ENCODE data around the gene VIPR2.

Gene VIPR2

DNA sequence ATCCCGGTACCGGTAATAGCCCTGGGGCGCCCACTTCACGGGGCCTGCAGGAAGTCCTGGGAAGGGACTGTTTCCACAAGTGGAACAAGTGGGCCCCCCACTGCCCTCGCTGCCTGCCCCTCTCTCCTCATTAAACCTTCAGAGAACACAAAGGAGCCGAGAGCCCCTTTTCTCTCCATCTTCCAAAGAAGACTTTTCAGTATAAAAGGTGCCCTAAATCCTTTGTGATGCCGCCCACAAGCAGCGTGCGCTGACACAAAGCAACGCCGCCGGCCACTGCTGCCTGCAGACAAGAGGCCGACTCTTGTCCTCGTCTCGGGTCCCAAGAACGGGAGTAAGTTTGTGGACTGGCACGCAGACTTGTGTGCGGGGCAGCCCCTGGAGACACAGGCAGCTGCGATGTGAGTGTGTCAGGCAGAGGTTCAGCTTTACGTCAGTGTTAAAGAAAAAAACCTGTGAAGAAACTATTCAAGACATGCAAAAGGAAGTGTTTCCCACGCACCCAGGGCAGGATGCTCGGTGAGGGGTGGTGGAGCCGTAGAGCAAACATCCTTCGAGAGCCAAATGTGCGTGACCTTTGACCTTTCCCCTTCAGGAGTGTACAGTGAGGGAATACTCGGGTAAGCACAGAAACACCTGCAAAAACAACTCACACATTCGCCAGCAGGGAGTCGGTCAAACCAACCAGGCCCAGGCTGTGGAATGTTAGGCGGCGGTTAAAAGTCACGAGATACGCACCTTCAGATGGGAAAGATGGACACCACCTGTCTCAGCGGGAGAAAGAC, 118.2 kb downstream of the VIPR2 start:
- DNase-seq (ENCODE audit: low read depth in 2 of 2) = no peak

GRCh38 chr7:159025161-159025779, 119.4 kb downstream of the VIPR2 start:
- DNase-seq (ENCODE audit: low read depth in 2 of 2) = no peak

- DNase-seq (ENCODE audit: low read depth in 2 of 2) = no peak
Measured at GRCh38 chr7:159024280-159024951, 120.3 kb downstream of the VIPR2 start.

- no peak for DNase-seq (ENCODE audit: low read depth in 2 of 2)
Measured at GRCh38 chr7:159023746-159024145, 120.9 kb downstream of the VIPR2 start.

DNA sequence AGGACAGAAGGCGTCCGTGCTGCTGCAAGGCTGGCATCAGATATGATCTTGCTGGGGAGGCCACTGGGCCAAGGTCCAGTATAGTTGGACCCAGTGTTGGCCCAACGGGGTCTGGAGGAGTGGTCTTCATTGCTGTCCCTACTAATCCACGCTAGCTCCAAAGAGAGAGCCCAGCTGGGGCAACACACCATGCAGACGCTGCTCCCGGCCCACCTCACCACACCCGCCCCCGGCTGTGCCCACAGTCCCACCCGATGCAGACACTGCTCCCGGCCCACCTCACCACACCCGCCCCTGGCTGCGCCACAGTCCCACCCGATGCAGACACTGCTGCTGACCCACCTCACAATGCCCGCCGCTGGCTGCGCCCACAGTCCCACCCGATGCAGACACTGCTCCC, 121.5 kb downstream of the VIPR2 start:
- DNase-seq (ENCODE audit: low read depth in 2 of 2) = no peak

DNA sequence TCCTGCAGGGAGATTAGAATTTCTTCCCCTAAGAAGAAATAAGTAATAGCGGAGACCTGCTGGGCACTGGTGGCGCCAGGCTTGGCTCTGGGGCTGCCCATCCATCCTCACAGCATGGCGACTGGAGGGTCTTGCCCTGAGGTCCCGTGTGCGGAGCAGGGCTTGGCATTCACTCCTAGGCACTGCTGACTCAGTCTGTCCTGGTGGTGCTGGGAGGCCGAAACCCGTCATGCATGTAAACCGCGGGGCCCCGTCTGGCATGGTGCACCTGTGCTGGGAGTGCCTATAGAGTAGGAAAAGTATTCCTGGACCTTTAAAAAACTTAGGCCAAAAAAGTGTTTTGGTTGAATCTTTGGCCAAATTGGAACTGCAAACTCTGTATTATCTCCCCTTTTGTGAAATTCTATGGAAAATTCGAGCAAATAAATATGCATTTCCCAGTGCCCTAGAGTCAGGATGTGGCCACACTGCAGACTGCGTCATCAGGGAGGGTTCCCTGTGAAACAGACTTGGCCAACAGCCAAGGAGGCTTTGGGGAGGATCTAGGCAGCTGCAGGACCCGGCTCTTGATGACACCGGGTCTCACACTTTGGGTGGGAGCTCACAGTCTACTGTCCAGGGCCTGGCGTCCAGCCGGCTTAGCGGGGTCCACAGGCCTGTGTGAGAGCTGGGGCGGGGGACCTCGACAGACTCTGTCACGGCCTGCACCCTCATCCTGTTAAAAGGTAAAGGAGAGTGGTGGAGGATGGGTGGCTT, 122.3 kb downstream of the VIPR2 start:
- no peak for DNase-seq (ENCODE audit: low read depth in 2 of 2)

DNA sequence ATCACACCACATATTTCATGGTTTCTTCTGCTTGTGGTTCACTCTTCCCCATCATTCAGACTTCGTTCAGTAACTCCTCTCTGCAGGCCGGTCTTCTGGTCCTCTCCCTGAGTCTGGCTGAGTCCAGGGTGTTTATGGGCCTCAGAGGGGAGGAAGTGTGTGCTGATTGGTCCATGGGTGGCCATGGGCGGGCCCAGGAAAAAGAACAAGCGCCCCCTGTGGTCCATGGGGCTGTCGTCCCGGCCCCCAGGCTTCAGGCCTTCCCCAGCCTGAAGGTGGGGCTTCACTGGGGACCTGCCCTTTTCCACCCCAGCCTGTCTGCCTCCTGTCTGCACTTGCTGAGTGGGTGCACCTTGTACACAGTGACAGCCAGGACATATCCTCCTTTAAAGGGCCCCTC, 123.7 kb downstream of the VIPR2 start:
- no peak for DNase-seq (ENCODE audit: low read depth in 2 of 2)

DNA sequence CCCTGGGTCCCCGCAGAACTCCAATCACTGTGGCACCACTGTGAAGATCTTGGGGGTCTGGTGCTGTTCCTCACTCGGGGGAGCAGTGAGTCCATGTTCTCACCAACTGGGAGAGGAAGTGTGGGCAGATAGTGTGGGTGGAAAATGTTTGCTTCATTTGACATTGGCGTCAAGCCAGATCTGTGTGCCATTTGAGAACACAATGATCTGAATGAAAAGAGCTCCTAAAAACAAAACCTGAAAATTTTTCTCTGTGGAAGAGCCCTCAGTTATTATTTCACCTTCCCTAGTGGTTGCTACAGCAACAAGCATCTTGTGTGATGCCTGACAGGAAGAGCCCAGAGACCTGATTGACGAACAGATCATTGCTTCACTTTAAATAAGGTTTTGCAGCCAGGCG, 125.6 kb downstream of the VIPR2 start:
- DNase-seq (ENCODE audit: low read depth in 2 of 2) = no peak

- DNase-seq (ENCODE audit: low read depth in 2 of 2) = no peak
Measured at GRCh38 chr7:159017741-159018140, 126.9 kb downstream of the VIPR2 start.

DNA sequence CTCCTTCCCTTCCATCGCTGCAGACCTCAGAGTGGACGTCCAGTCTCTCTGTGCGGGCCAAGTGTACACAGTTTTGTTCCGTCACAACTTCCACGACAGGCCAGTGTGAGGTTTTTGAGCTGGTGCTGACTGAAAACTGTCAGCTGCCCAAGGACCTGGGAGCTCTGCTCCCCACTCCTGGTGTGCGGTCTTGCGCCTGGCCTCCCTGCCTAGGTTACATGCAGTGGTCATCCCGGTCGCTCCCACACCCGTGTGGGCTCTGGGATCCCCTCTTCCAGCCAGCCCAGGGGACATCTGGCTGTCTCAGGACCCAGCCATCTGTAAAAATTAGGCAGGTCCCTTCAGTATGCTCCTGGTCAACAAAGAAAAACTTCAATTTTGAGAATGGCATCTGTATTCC, 127.5 kb downstream of the VIPR2 start:
- DNase-seq (ENCODE audit: low read depth in 2 of 2) = no peak

DNA sequence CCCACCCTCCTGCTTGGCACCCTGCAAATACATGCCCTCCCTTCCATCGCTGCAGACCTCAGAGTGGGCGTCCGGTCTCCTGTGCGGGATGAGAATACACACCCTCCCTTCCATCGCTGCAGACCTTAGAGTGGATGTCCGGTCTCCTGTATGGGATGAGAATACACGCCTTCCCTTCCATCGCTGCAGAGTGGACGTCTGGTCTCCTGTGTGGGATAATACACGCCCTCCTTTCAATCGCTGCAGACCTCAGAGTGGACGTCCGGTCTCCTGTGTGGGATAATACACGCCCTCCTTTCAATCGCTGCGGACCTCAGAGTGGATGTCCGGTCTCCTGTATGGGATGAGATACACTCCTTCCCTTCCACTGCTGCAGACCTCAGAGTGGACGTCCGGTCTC, 128.1 kb downstream of the VIPR2 start:
- no peak for DNase-seq (ENCODE audit: low read depth in 2 of 2)

- DNase-seq (ENCODE audit: low read depth in 2 of 2) = no peak
Measured at GRCh38 chr7:159015454-159016410, 128.9 kb downstream of the VIPR2 start.

- no peak for DNase-seq (ENCODE audit: low read depth in 2 of 2)
Measured at GRCh38 chr7:159015081-159015453, 129.6 kb downstream of the VIPR2 start.

DNA sequence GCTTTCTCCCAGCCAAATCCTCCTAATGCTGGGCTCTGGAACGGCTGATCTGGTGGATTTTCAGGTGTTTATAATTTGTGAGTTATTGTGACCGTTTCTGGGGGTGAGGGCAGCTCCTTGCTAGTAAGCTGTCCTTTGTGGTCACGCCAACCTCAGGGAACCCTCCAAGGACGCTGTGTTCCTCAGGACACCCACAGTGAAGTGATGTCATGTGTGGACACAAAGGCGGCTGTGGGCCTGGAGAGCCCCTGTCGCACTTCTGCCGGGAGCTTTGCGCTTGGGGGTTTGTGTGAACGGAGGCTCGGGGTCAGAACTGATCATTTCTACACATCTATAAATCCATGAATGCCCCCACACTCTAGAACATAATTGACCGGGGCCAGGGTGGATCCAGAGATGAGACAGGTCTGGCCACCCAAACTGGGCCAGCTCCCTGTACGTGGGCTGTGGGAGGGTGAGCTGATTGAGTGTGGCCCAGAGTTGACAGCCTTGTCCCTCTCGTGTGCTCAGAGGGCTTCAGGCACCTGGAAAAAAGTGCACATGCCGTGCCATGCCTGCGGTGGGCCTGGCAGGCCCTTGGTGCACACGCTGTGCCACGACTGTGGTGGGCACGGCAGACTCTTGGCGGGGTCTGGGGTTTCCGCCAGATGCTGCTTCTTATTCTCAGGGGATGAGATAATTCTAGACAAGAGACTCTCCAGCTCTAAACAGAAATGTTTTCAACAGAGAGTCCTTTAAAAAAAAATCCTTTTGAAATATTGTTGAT, 130.2 kb downstream of the VIPR2 start:
- no peak for DNase-seq (ENCODE audit: low read depth in 2 of 2)

DNA sequence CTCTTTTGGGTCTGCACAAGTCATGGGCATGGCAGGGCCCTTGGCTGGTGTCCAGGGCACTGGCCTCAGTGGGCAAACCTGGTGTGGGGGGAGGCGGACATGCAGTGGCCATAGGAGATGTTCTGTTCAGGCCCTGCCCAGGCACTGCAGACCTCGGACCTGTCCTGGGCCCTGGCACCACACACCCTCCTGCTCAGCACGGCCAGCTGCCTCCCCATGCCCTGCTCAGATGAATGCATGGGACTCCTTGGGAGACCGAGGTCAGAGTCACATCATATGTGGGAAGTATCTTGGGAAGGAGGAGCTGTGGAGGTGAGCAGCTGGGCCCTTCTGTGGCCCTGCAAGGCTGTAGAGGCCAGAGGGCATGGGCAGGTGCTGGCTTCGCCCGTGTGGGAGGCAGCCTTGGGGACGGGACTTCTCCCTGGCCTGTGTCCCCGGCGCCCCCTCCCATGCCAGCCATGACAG, 130.8 kb downstream of the VIPR2 start:
- no peak for DNase-seq (ENCODE audit: low read depth in 2 of 2)

GRCh38 chr7:159013181-159013690, 131.4 kb downstream of the VIPR2 start:
- DNase-seq (ENCODE audit: low read depth in 2 of 2) = no peak

GRCh38 chr7:159012353-159013069, 132.2 kb downstream of the VIPR2 start:
- DNase-seq (ENCODE audit: low read depth in 2 of 2) = no peak

GRCh38 chr7:159011722-159012022, 133.0 kb downstream of the VIPR2 start:
- no peak for DNase-seq (ENCODE audit: low read depth in 2 of 2)

DNA sequence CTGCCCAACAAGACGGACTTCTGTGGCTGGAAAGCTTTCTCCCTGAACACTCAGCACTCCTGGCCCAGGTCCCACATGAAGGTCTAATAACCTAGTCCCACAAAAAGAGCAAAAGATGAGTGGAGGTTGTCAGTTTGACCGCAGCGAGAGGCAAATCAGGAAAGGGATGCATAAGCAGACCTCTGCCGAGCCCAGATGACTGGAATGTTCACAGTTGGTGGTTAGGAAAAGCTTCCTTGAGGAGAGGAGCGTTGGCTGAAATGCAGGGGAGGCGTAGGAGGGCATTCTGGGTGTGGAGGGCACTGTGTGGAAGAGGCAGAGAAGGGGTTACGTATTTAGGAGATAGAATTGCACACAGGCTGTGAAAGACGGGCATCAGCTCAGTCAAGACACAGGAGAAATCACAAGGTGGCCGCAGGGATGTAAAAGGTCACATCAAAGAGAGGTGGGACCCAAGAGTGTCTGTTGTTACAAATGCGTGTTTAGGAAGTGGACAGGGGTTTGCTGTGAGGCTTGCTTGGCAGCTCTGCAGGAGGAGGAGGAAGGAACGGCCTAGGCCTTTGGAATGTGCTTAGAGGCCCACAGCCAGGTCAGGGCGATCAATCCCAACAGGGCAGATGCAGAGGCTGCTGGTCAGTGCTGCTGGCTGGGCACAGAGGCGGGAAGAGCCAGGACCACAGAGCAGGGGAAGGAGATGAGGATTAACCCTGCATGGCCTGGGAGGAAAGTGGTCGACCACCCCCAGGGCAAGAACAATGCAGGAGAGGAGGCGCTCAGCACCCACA, 133.5 kb downstream of the VIPR2 start:
- no peak for DNase-seq (ENCODE audit: low read depth in 2 of 2)
